Vagina (tissue), 2 donors: ENCODE measurements around the gene KRT84.

ENCODE experiments used
- POLR2A ChIP-seq, 2 donors: fragments of 450-650 bp; IDR thresholded peaks; one replicate each; pipeline ENCODE4 v1.6.1; 2017; ENCODE audit warnings: antibody characterized with exemption in 2 of 2, mild to moderate bottlenecking in 2 of 2, moderate library complexity in 2 of 2
- TF ChIP-seq, protein P1 (sequence below), 3 experiments: fragments of 450-650 bp in 2 of 3; fragments of 200-600 bp in 1 of 3; sonication (generic) in 1 of 3; IDR thresholded peaks; one replicate each; pipeline ENCODE4 v1.5.1; 2017 to 2019; ENCODE audit warnings: antibody characterized with exemption in 3 of 3, mild to moderate bottlenecking in 2 of 3, moderate library complexity in 2 of 3

DNA sequence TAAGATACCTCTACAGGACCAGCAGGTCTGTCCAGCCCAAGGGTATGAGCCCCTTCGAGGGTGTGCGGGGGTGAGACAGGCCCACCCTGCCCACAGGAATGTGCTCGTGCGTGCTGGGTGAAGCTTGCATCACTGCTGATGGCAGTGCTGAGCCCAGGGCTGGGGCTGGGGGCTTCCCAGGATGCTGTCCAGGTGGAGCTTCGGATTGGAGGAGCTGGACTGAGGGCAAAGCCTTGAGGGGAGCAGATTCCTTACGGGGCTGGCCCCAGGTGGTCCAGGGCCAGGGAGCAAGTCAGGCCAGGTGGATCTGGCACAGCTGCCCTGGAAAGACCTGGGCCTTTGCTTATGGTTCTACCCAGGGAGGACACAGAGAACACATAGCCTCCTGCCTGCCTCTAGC lies 15.6 kb downstream of the KRT84 start:
- TF ChIP-seq, protein P1, sequence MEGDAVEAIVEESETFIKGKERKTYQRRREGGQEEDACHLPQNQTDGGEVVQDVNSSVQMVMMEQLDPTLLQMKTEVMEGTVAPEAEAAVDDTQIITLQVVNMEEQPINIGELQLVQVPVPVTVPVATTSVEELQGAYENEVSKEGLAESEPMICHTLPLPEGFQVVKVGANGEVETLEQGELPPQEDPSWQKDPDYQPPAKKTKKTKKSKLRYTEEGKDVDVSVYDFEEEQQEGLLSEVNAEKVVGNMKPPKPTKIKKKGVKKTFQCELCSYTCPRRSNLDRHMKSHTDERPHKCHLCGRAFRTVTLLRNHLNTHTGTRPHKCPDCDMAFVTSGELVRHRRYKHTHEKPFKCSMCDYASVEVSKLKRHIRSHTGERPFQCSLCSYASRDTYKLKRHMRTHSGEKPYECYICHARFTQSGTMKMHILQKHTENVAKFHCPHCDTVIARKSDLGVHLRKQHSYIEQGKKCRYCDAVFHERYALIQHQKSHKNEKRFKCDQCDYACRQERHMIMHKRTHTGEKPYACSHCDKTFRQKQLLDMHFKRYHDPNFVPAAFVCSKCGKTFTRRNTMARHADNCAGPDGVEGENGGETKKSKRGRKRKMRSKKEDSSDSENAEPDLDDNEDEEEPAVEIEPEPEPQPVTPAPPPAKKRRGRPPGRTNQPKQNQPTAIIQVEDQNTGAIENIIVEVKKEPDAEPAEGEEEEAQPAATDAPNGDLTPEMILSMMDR (IDR thresholded peaks at IDR 0.05), result no peak
- TF ChIP-seq POLR2A (IDR thresholded peaks at IDR 0.05), result no peak
